Adrenal gland (tissue), 5 donors: ENCODE results near the gene NOL9.

ENCODE experiments used
- POLR2A ChIP-seq, 2 donors: fragments of 450-650 bp; IDR thresholded peaks; one replicate each; pipeline ENCODE4 v1.6.1; 2017; ENCODE audit warnings: antibody characterized with exemption in 2 of 2, mild to moderate bottlenecking in 2 of 2, moderate library complexity in 1 of 2
- TF ChIP-seq, protein P1 (sequence below), 6 experiments: fragments of 450-650 bp in 4 of 6; fragments of 200-600 bp in 2 of 6; sonication (generic) in 1 of 6; IDR thresholded peaks; 1 replicate in 5 of 6; 2 replicates in 1 of 6; pipeline versions ENCODE4 v1.5.1 to v1.8.0; 2016 to 2021; ENCODE audit warnings: antibody characterized with exemption in 6 of 6, mild to moderate bottlenecking in 2 of 6, moderate library complexity in 1 of 6
- donor health status: DM: no; HTN: no; CAD: no.

DNA sequence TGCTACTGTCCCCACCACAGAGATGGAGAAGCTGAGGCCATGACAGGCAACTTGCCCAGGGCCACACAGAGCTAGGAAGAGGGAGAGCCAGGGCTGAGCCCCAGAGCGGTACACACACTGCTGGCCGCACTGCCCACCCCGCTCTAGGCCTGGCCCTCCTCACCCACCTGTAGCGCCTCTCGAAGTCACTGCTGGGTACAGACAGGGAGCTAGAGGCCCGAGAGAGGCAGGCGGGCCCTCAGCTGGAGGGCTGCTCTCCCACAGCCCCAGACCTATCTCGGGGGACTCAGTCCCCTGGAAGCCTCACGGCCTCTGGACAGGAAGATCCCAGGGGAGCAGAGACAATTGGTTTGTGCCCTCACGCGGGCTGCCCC, 45.5 kb downstream of the NOL9 start:
- TF ChIP-seq POLR2A (IDR thresholded peaks at IDR 0.05): no peak
- TF ChIP-seq, protein P1, sequence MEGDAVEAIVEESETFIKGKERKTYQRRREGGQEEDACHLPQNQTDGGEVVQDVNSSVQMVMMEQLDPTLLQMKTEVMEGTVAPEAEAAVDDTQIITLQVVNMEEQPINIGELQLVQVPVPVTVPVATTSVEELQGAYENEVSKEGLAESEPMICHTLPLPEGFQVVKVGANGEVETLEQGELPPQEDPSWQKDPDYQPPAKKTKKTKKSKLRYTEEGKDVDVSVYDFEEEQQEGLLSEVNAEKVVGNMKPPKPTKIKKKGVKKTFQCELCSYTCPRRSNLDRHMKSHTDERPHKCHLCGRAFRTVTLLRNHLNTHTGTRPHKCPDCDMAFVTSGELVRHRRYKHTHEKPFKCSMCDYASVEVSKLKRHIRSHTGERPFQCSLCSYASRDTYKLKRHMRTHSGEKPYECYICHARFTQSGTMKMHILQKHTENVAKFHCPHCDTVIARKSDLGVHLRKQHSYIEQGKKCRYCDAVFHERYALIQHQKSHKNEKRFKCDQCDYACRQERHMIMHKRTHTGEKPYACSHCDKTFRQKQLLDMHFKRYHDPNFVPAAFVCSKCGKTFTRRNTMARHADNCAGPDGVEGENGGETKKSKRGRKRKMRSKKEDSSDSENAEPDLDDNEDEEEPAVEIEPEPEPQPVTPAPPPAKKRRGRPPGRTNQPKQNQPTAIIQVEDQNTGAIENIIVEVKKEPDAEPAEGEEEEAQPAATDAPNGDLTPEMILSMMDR (IDR thresholded peaks at IDR 0.05): no peak
